Osteocyte (in vitro differentiated cells): ENCODE data around the gene ITPR1. TPM values are rescaled to one million over a fixed set of nuclear protein-coding genes. Genes with fewer than 3 reads are reported as not detected.
A peak's percentile ranks its signal among the peaks of the same experiment; 100 is the strongest.

Source experiments
- DNase-seq: peaks from one replicate; pipeline ENCODE4 v3.0.0; 2021; ENCODE audit warnings: mixed read lengths; ENCODE audit not compliant: unreplicated experiment; ENCODE audit errors: extremely low spot score
- H3K27ac Mint-ChIP-seq: one replicate; pipeline ENCODE4 v1.8.0; 2021; ENCODE audit warnings: mild to moderate bottlenecking, mixed read lengths; ENCODE audit not compliant: unreplicated experiment
- H3K27me3 Mint-ChIP-seq: one replicate; pipeline ENCODE4 v1.8.0; 2021; ENCODE audit warnings: mixed read lengths; ENCODE audit not compliant: unreplicated experiment
- H3K36me3 Mint-ChIP-seq: one replicate; pipeline ENCODE4 v1.8.0; 2021; ENCODE audit warnings: mixed read lengths; ENCODE audit not compliant: unreplicated experiment
- H3K4me1 Mint-ChIP-seq: one replicate; pipeline ENCODE4 v1.8.0; 2021; ENCODE audit warnings: mixed read lengths; ENCODE audit not compliant: unreplicated experiment
- H3K4me3 Mint-ChIP-seq: one replicate; pipeline ENCODE4 v1.8.0; 2021; ENCODE audit warnings: mild to moderate bottlenecking, moderate library complexity, mixed read lengths; ENCODE audit not compliant: unreplicated experiment
- H3K9me3 Mint-ChIP-seq: one replicate; pipeline ENCODE4 v1.8.0; 2021; ENCODE audit warnings: mixed read lengths; ENCODE audit not compliant: unreplicated experiment
- total RNA-seq: library from RNA; stranded (reverse); gene quantifications from 2 replicates; pipeline ENCODE4 v1.2.1, GENCODE V29; 2021
- TF ChIP-seq, protein P1 (sequence below): fragments of 200-600 bp; sonication (generic); IDR thresholded peaks from 2 replicates; pipeline ENCODE4 v1.5.0; 2021; ENCODE audit warnings: antibody characterized with exemption, mild to moderate bottlenecking, moderate library complexity

The ITPR1 gene
- total RNA-seq, 1 donor from 2014 or later: 34.3 TPM

DNA sequence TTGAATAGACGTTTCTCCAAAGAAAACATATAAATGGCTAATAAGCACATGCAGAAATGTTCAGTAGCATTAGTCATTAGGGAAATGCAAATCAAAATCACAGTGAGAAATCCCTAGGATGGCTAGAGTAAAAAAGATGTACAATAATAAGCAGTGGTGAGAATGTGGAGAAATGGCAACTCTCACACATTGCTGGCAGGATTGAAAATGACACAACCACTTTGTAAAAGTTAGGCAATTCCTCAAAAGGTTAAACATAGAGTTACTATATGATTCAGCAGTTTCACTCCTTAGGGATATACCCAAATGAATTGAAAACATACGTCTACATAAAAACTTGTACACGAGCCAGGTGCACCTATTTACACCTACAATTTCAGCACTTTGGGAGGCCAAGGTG, 108.7 kb downstream of the ITPR1 start:
- Mint-ChIP-seq H3K27ac (no peak overlapping the region), H3K4me3 (no peak overlapping the region), H3K9me3 (no peaks in the 10 kb centered on the region), H3K27me3 (no peaks in the 10 kb centered on the region), H3K36me3 (no peaks in the 10 kb centered on the region), H3K4me1 (peaks cover 21% of the 10 kb centered on the region)
- TF ChIP-seq, protein P1, sequence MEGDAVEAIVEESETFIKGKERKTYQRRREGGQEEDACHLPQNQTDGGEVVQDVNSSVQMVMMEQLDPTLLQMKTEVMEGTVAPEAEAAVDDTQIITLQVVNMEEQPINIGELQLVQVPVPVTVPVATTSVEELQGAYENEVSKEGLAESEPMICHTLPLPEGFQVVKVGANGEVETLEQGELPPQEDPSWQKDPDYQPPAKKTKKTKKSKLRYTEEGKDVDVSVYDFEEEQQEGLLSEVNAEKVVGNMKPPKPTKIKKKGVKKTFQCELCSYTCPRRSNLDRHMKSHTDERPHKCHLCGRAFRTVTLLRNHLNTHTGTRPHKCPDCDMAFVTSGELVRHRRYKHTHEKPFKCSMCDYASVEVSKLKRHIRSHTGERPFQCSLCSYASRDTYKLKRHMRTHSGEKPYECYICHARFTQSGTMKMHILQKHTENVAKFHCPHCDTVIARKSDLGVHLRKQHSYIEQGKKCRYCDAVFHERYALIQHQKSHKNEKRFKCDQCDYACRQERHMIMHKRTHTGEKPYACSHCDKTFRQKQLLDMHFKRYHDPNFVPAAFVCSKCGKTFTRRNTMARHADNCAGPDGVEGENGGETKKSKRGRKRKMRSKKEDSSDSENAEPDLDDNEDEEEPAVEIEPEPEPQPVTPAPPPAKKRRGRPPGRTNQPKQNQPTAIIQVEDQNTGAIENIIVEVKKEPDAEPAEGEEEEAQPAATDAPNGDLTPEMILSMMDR: no peak
- DNase-seq: no peak

DNA sequence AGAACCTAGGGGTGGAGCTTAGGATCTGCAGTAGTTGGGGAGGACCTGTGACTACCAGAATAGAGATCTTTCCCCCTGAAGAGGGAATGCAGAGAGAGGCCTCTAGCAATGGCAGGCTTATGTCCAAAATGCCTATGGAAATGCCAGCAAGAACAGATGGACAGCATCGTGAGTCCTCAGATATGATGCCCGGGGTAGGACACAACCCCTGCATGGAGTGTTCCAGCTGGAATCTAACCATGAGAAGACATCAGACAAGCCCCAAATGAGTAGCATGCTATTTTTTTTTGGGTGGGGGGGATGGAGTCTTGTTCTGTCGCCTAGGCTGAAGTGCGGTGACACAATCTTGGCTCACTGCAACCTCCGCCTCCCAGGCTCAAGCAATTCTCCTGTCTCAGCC, 111.5 kb downstream of the ITPR1 start:
- TF ChIP-seq, protein P1: no peak
- no peaks in the 10 kb centered on the region for H3K36me3 Mint-ChIP-seq
- H3K27me3 Mint-ChIP-seq: no peaks in the 10 kb centered on the region
- H3K27ac Mint-ChIP-seq: no peak overlapping the region
- no peaks in the 10 kb centered on the region for H3K9me3 Mint-ChIP-seq
- H3K4me1 Mint-ChIP-seq: peaks cover 21% of the 10 kb centered on the region
- DNase-seq: no peak
- H3K4me3 Mint-ChIP-seq: no peak overlapping the region

DNA sequence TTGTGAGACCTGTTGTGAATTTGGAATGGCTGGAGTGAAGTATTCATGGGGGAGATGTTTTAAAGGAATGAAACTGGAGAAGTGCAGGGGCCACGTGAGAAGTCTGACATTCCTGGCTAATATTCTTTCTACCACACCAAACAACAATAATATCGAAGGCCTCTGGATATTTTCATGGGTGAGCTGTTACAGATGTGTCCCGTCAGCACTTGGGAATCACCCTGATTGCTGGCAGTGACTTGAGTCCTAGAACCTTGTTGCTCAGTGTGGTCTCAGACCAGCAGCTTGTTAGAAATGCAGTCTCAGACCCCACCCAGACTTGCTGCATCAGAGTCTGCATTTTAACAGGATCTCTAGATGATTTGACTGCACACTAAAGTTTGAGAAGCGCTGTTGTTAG, 113.8 kb downstream of the ITPR1 start:
- Mint-ChIP-seq H3K27me3 (no peaks in the 10 kb centered on the region), H3K9me3 (no peaks in the 10 kb centered on the region), H3K36me3 (no peaks in the 10 kb centered on the region), H3K27ac (peak overlapping the region; percentile 11), H3K4me1 (peaks cover 16% of the 10 kb centered on the region), H3K4me3 (no peak overlapping the region)
- TF ChIP-seq, protein P1: no peak
- DNase-seq: no peak

DNA sequence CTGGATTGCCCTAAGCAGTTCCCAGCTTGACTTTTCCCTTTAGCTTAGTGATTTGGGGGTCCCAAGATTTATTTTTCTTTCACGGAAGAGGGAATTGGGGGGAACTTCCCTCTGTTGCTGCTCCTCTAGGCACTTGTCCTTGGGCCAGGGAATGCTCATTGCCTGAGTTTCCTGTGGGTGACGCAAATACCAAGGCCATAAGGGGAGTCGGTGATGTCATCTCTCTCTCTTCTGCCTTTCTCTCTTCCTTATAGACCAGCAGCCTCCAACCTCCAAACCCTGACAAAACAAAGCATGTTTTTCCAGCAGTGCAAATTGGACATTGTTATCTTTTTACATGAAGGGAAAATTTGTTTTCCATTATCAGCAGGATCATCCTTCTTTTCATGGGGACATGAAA, 120.2 kb downstream of the ITPR1 start:
- Mint-ChIP-seq H3K27me3 (peaks cover 5% of the 10 kb centered on the region), H3K27ac (no peak overlapping the region), H3K4me3 (no peak overlapping the region), H3K36me3 (no peaks in the 10 kb centered on the region), H3K4me1 (no peaks in the 10 kb centered on the region), H3K9me3 (no peaks in the 10 kb centered on the region)
- TF ChIP-seq, protein P1: no peak
- no peak for DNase-seq

DNA sequence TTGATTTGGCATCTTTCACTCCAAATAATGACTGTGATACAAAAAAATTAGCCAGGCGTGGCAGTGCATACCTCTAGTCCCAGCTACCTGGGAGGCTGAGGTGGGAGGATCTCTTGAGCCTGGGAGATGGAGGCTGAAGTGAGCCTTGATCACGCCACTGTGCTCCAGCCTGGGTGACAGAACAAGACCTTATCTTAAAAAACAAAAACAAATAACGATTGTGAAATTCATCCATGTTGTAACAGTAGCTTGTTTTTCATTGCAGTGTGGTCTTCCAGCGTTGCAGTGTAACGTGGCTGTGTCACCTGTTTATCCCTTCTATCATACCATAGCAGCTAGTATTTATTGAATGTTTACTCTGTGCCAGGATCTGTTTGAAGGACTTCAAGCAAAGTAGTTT, 120.9 kb downstream of the ITPR1 start:
- TF ChIP-seq, protein P1: no peak
- H3K9me3 Mint-ChIP-seq: no peaks in the 10 kb centered on the region
- H3K4me1 Mint-ChIP-seq: no peaks in the 10 kb centered on the region
- H3K36me3 Mint-ChIP-seq: no peaks in the 10 kb centered on the region
- H3K27me3 Mint-ChIP-seq: peaks cover 7% of the 10 kb centered on the region
- no peak overlapping the region for H3K27ac Mint-ChIP-seq
- H3K4me3 Mint-ChIP-seq: no peak overlapping the region
- DNase-seq: no peak
